Osteocyte (in vitro differentiated cells): Measurements from ENCODE around the gene PHF14. TPM values are rescaled to one million over a fixed set of nuclear protein-coding genes. Genes with fewer than 3 reads are reported as not detected.
"Not testable (repeated sequence)": the region's sequence is repeated elsewhere in the genome, so short reads cannot be mapped to it uniquely, and the experiment has no call there.

Source experiments
- DNase-seq: peaks from one replicate; pipeline ENCODE4 v3.0.0; 2021; ENCODE audit warnings: mixed read lengths; ENCODE audit not compliant: unreplicated experiment; ENCODE audit errors: extremely low spot score
- H3K27ac Mint-ChIP-seq: one replicate; pipeline ENCODE4 v1.8.0; 2021; ENCODE audit warnings: mild to moderate bottlenecking, mixed read lengths; ENCODE audit not compliant: unreplicated experiment
- H3K27me3 Mint-ChIP-seq: one replicate; pipeline ENCODE4 v1.8.0; 2021; ENCODE audit warnings: mixed read lengths; ENCODE audit not compliant: unreplicated experiment
- H3K36me3 Mint-ChIP-seq: one replicate; pipeline ENCODE4 v1.8.0; 2021; ENCODE audit warnings: mixed read lengths; ENCODE audit not compliant: unreplicated experiment
- H3K4me1 Mint-ChIP-seq: one replicate; pipeline ENCODE4 v1.8.0; 2021; ENCODE audit warnings: mixed read lengths; ENCODE audit not compliant: unreplicated experiment
- H3K4me3 Mint-ChIP-seq: one replicate; pipeline ENCODE4 v1.8.0; 2021; ENCODE audit warnings: mild to moderate bottlenecking, moderate library complexity, mixed read lengths; ENCODE audit not compliant: unreplicated experiment
- H3K9me3 Mint-ChIP-seq: one replicate; pipeline ENCODE4 v1.8.0; 2021; ENCODE audit warnings: mixed read lengths; ENCODE audit not compliant: unreplicated experiment
- CTCF ChIP-seq: fragments of 200-600 bp; sonication (generic); IDR thresholded peaks from 2 replicates; pipeline ENCODE4 v1.5.0; 2021; ENCODE audit warnings: antibody characterized with exemption, mild to moderate bottlenecking, moderate library complexity
- total RNA-seq: library from RNA; stranded (reverse); gene quantifications from 2 replicates; pipeline ENCODE4 v1.2.1, GENCODE V29; 2021

The PHF14 gene
- total RNA-seq, 1 donor from 2014 or later = 43.5 TPM

GRCh38 chr7:10972174-10972573 is 1.5 kb upstream of the PHF14 start:
- Mint-ChIP-seq H3K4me1 (peaks cover 29% of the 10 kb centered on the region), H3K36me3 (peaks cover 16% of the 10 kb centered on the region), H3K27ac (no peak overlapping the region), H3K27me3 (peaks cover 20% of the 10 kb centered on the region), H3K9me3 (peaks cover 4% of the 10 kb centered on the region), H3K4me3 (no peak overlapping the region)
- DNase-seq = no peak
- no peak for TF ChIP-seq CTCF

GRCh38 chr7:10973942-10974911 is 555 bp downstream of the PHF14 start:
- peaks cover 6% of the 10 kb centered on the region for H3K27me3 Mint-ChIP-seq
- no peak for DNase-seq
- H3K27ac Mint-ChIP-seq = peak overlapping the region; percentile 96
- peaks cover 4% of the 10 kb centered on the region for H3K9me3 Mint-ChIP-seq
- peak overlapping the region; percentile 87 for H3K4me3 Mint-ChIP-seq
- TF ChIP-seq CTCF = no peak
- H3K36me3 Mint-ChIP-seq = peaks cover 19% of the 10 kb centered on the region
- peaks cover 29% of the 10 kb centered on the region for H3K4me1 Mint-ChIP-seq

- Mint-ChIP-seq H3K27me3 (no peaks in the 10 kb centered on the region), H3K36me3 (peaks cover 26% of the 10 kb centered on the region), H3K4me3 (no peak overlapping the region), H3K4me1 (peaks cover 29% of the 10 kb centered on the region), H3K27ac (no peak overlapping the region), H3K9me3 (peaks cover 4% of the 10 kb centered on the region)
- DNase-seq = no peak
- no peak for TF ChIP-seq CTCF
These were observed 3.4 kb downstream of the PHF14 start for GRCh38 chr7:10977113-10977512.

DNA sequence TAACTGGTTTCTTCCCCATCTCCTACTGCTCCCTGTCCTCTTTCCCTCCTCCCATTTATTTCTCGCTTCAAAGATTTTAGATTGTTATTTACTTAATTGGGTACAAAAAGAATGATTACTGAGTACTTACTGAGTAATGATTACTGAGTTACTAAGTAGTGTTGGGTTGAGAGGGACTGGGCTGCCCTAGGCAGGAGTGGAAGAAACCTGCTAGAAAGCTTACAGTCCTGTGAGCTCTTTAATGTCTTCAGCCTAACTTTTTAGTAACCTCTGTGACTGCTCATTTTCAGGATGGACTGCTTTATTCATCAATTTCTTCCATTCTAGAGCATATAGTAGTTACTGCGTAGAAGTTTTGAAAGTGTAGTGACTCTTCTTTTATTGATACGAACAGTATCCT is 7.6 kb downstream of the PHF14 start:
- H3K4me3 Mint-ChIP-seq = no peak overlapping the region
- TF ChIP-seq CTCF = no peak

DNA sequence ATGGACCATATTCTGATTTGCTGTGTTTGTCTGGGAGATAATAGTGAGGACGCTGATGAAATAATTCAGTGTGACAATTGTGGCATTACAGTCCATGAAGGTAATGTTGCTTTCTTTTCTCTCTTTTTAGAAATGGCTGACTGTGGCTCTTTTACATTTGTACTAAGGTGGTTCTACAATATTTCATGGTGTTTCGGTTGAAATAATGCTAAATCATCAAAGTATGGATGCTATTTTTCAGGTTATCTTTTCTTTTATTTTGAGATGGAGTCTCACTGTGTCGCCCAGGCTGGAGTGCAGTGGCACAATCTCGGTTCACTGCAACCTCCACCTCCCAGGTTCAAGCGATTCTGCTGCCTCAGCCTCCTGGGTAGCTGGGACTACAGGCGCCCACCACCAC is 17.1 kb downstream of the PHF14 start:
- not testable (repeated sequence) for H3K4me1 Mint-ChIP-seq, DNase-seq, H3K27ac Mint-ChIP-seq, H3K27me3 Mint-ChIP-seq, H3K4me3 Mint-ChIP-seq, H3K9me3 Mint-ChIP-seq
- H3K36me3 Mint-ChIP-seq = peaks cover 38% of the 10 kb centered on the region

More for the DNA sequence above, 7.6 kb downstream of the PHF14 start:
- Mint-ChIP-seq H3K36me3 (peaks cover 38% of the 10 kb centered on the region), H3K9me3 (peaks cover 4% of the 10 kb centered on the region), H3K4me1 (peaks cover 7% of the 10 kb centered on the region), H3K27me3 (no peaks in the 10 kb centered on the region), H3K27ac (no peak overlapping the region)
- no peak for DNase-seq

DNA sequence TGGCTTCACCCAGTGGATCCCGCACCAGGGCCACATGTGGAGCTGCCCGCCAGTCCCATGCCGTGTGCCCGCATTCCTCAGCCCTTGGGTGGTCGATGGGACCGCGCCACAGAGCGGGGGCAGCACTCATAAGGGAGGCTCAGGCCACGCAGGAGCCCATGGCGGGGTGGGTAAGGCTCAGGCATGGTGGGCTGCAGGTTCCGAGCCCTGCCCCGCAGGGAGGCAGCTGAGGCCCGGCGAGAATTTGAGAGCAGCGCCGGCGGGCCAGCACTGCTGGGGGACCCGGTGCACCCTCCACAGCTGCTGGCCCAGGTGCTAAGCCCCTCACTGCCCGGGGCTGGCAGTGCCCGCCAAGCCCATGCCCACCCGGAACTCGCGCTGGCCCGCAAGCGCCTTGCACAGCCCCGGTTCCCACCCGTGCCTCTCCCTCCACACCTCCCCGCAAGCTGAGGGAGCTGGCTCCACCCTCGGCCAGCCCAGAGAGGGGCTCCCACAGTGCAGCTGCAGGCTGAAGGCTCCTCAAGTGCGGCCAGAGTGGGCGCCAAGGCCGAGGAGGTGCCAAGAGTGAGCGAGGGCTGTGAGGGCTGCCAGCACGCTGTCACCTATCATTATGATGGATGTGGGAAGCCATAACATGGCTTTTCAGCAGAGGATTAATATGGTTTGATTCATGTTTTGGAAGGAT is 22.0 kb downstream of the PHF14 start:
- H3K4me3 Mint-ChIP-seq, H3K27ac Mint-ChIP-seq, H3K27me3 Mint-ChIP-seq, DNase-seq, H3K9me3 Mint-ChIP-seq: not testable (repeated sequence)
- H3K36me3 Mint-ChIP-seq = peaks cover 36% of the 10 kb centered on the region
- peaks cover 13% of the 10 kb centered on the region for H3K4me1 Mint-ChIP-seq
